K562 (cell line): ENCODE measurements around the gene PIP4K2A. TPM values are rescaled to one million over a fixed set of nuclear protein-coding genes. Genes with fewer than 3 reads are reported as not detected.

Experiments used
- CGGBP1 ChIP-seq: fragments of 250-450 bp; sonication (Bioruptor Pico); IDR thresholded peaks from 2 replicates; pipeline ENCODE4 v1.9.0; 2021; ENCODE audit warnings: mild to moderate bottlenecking
- CHD1 ChIP-seq: fragments of 200-600 bp; sonication (generic); IDR thresholded peaks from one replicate; pipeline ENCODE4 v1.6.1; 2012; ENCODE audit warnings: mild to moderate bottlenecking, moderate library complexity, low read length, inconsistent platforms
- CSDE1 ChIP-seq, 2 experiments: fragments of 450-650 bp; IDR thresholded peaks; 2 replicates each; pipeline ENCODE4 v1.6.1; 2016; ENCODE audit warnings: mild to moderate bottlenecking in 1 of 2
- EP300 ChIP-seq: IDR thresholded peaks from 2 replicates; pipeline ENCODE4 v1.6.1; 2012; ENCODE audit warnings: low read length, improper control_type of control experiment
- HBP1 ChIP-seq: fragments of 450-650 bp; formaldehyde crosslinking; IDR thresholded peaks from 2 replicates; pipeline ENCODE4 v1.4.0; 2022; ENCODE audit warnings: missing genetic modification characterization
- HNRNPH1 ChIP-seq: fragments of 200-400 bp; formaldehyde crosslinking; optimal IDR thresholded peaks from 2 replicates; pipeline ENCODE3; 2017; ENCODE audit warnings: low read depth, mild to moderate bottlenecking, low read length, moderate library complexity
- HNRNPL ChIP-seq: fragments of 200-400 bp; formaldehyde crosslinking; IDR thresholded peaks from 2 replicates; pipeline ENCODE4 v1.6.1; 2017; ENCODE audit warnings: low read depth, mild to moderate bottlenecking, low read length
- MTA1 ChIP-seq: fragments of 450-650 bp; IDR thresholded peaks from 2 replicates; pipeline ENCODE4 v1.6.1; 2017; ENCODE audit warnings: borderline replicate concordance
- NEUROD1 ChIP-seq: fragments of 150-350 bp; IDR thresholded peaks from 2 replicates; pipeline ENCODE4 v1.6.1; 2014; ENCODE audit warnings: borderline replicate concordance, low read length, low read depth; ENCODE audit not compliant: partially characterized antibody
- NR0B1 ChIP-seq: fragments of 450-650 bp; IDR thresholded peaks from one replicate; pipeline ENCODE4 v1.6.1; 2018; ENCODE audit warnings: mild to moderate bottlenecking, moderate library complexity; ENCODE audit not compliant: partially characterized antibody
- PRPF4 ChIP-seq: fragments of 200-400 bp; formaldehyde crosslinking; IDR thresholded peaks from one replicate; pipeline ENCODE4 v1.6.1; 2017; ENCODE audit warnings: low read length, low read depth, mild to moderate bottlenecking; ENCODE audit not compliant: insufficient read depth, poor library complexity, severe bottlenecking
- SOX6 ChIP-seq: fragments of 450-650 bp; IDR thresholded peaks from 2 replicates; pipeline ENCODE4 v1.6.1; 2014; ENCODE audit warnings: mild to moderate bottlenecking
- TOE1 ChIP-seq, 2 experiments: fragments of 450-650 bp in 1 of 2; sonication (generic) in 1 of 2; formaldehyde crosslinking in 1 of 2; IDR thresholded peaks; 2 replicates each; pipeline versions ENCODE4 v1.7.1 to v1.8.0; 2016 to 2022; ENCODE audit warnings: borderline replicate concordance in 2 of 2, mild to moderate bottlenecking in 2 of 2, antibody characterized with exemption in 1 of 2, inconsistent platforms in 1 of 2, low read depth in 1 of 2, missing genetic modification reagents in 1 of 2, moderate library complexity in 1 of 2
- USF2 ChIP-seq: sonication (generic); formaldehyde crosslinking; IDR thresholded peaks from 2 replicates; pipeline ENCODE4 v1.5.0; 2020; ENCODE audit warnings: missing genetic modification reagents
- XRCC3 ChIP-seq: fragments of 450-650 bp; IDR thresholded peaks from 2 replicates; pipeline ENCODE4 v1.6.1; 2017; ENCODE audit warnings: mild to moderate bottlenecking, moderate library complexity
- ZBTB7A ChIP-seq: IDR thresholded peaks from 2 replicates; pipeline ENCODE4 v1.6.1; 2011; ENCODE audit warnings: low read depth, mild to moderate bottlenecking, low read length, moderate library complexity, borderline replicate concordance; ENCODE audit not compliant: control insufficient read depth
- ZNF384 ChIP-seq: IDR thresholded peaks from 2 replicates; pipeline ENCODE4 v1.6.1; 2012; ENCODE audit warnings: low read depth, low read length, improper control_type of control experiment
- ZNF644 ChIP-seq: fragments of 200-800 bp; sonication (Bioruptor generic); IDR thresholded peaks from 2 replicates; pipeline ENCODE4 v1.6.1; 2016; ENCODE audit warnings: low read depth, missing genetic modification characterization, missing compliant biosample characterization
- ZNF696 ChIP-seq: fragments of 250-450 bp; sonication (Bioruptor Pico); conservative IDR thresholded peaks from 2 replicates; pipeline ENCODE4 v1.4.0; 2020; ENCODE audit warnings: mild to moderate bottlenecking, moderate library complexity
- polyA plus RNA-seq, 8 experiments: library from polyadenylated mRNA; depleted of rRNA in 4 of 8; stranded (reverse) in 5 of 8; unstranded in 3 of 8; fragments of >200 nt; fragmentation: Nextera tagmentation in 2 of 8; fragmentation: Illumina TruSeq in 1 of 8; extraction: Ambion mirVana in 2 of 8; extraction: Trizol in 1 of 8; gene quantifications; 2 replicates each; pipeline versions ENCODE4 v1.2.1 to v1.2.3, GENCODE V29; 2011 to 2014; ENCODE audit warnings: inconsistent platforms in 1 of 8, missing spikeins in 1 of 8
- total RNA-seq, 7 experiments: library from RNA; depleted of rRNA in 6 of 7; stranded (reverse); fragments of >200 nt in 6 of 7; fragmentation: Illumina TruSeq in 2 of 7; extraction: Trizol in 2 of 7; gene quantifications; 2 replicates each; pipeline versions ENCODE4 v1.2.1 to v1.2.3, GENCODE V29; 2011 to 2021; ENCODE audit warnings: low replicate concordance in 1 of 7
- TF ChIP-seq, protein P1 (sequence below): sonication (generic); IDR thresholded peaks from 2 replicates; pipeline ENCODE4 v1.6.1; 2016
- TF ChIP-seq, protein P2 (sequence below): fragments of 450-650 bp; IDR thresholded peaks from 2 replicates; pipeline ENCODE4 v1.6.1; 2014; ENCODE audit warnings: low read depth, mild to moderate bottlenecking, moderate library complexity, borderline replicate concordance

PIP4K2A gene
- total and polyA plus RNA-seq, 9 of the 15 experiments (the other 6 are each of a cell fraction or from before 2014, with no cell fraction given) = 35.6 to 117 (median 71.9) TPM

DNA sequence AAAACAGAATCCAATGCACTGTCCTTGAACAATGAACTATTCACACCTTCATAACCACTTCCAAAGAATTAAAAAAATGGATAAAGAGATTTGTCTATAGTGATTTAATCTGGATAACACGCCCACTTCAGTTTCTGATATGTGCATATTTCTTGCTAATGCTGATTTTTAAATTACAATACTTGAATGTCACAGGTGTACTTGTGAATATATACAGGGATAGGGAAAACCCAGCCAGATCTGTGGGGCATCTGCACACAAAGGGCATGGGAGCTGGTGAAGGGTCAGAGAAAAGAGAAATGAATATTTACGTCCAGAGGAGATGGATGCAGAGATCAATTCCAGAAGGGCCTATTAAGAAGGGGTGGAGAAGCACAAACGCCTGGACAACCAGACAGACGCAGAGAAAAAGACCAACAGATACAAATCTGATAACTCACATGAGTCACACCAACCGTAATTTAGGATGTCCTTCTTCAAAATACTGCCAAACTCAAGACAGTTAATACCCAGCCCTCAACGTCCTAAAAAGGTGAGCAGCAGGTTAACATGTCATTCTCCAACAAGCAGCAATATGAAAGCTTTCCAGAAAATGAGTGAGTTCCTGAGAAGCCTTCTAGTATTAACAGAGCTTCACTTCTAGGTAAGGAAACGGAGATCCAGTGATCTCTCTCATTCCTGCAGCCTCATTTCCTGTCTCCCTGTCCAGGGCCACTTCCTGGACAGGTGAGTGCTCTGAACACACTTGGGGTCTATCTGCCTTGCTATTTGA is 41.9 kb downstream of the PIP4K2A start (continued):
- TF ChIP-seq HNRNPH1 (no peak), ZNF696 (CRISPR knock-in tag) (no peak), PRPF4 (no peak), XRCC3 (no peak), ZNF644 (tag) (no peak), EP300 (no peak), CHD1 (no peak), NEUROD1 (no peak), NR0B1 (no peak), SOX6 (no peak), ZBTB7A (no peak), USF2 (CRISPR knock-in tag) (no peak), CSDE1 (IDR thresholded peaks at IDR 0.05) (no peak), HBP1 (CRISPR knock-in tag) (no peak), ZNF384 (no peak), HNRNPL (no peak), TOE1 (IDR thresholded peaks at IDR 0.05; ENCODE audit: borderline replicate concordance) (no peak), TOE1 (CRISPR knock-in tag; IDR thresholded peaks at IDR 0.05; ENCODE audit: borderline replicate concordance, low read depth) (no peak), MTA1 (no peak), CGGBP1 (CRISPR knock-in tag) (no peak)
- TF ChIP-seq, protein P1, sequence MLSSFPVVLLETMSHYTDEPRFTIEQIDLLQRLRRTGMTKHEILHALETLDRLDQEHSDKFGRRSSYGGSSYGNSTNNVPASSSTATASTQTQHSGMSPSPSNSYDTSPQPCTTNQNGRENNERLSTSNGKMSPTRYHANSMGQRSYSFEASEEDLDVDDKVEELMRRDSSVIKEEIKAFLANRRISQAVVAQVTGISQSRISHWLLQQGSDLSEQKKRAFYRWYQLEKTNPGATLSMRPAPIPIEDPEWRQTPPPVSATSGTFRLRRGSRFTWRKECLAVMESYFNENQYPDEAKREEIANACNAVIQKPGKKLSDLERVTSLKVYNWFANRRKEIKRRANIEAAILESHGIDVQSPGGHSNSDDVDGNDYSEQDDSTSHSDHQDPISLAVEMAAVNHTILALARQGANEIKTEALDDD = 0 out of 2 replicates have a peak, but pooled peaks have one; percentile 12
- TF ChIP-seq, protein P2, sequence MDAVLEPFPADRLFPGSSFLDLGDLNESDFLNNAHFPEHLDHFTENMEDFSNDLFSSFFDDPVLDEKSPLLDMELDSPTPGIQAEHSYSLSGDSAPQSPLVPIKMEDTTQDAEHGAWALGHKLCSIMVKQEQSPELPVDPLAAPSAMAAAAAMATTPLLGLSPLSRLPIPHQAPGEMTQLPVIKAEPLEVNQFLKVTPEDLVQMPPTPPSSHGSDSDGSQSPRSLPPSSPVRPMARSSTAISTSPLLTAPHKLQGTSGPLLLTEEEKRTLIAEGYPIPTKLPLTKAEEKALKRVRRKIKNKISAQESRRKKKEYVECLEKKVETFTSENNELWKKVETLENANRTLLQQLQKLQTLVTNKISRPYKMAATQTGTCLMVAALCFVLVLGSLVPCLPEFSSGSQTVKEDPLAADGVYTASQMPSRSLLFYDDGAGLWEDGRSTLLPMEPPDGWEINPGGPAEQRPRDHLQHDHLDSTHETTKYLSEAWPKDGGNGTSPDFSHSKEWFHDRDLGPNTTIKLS = no peak
